HG03432 (cell line): Measurements from ENCODE around the gene NSF.
"Not testable (repeated sequence)": the region's sequence is repeated elsewhere in the genome, so short reads cannot be mapped to it uniquely, and the experiment has no call there.

Experiments
- ATAC-seq: cut with Tn5 transposase; IDR thresholded peaks from one replicate; pipeline ENCODE4 v1.9.1; 2021; ENCODE audit warnings: mild to moderate bottlenecking, moderate library complexity; ENCODE audit not compliant: unreplicated experiment

Gene NSF

GRCh38 chr17:46590157-46591146, at the start of gene NSF:
TSS of gene NSF (plus strand) at chr17:46590669. CDS start at chr17:46590776, 107 bp downstream.
- ATAC-seq: peak; percentile 85

- ATAC-seq: not testable (repeated sequence)
Measured at GRCh38 chr17:46548607-46549006, 41.9 kb upstream of the NSF start.

- ATAC-seq: not testable (repeated sequence)
Measured at GRCh38 chr17:46559155-46559554, 31.3 kb upstream of the NSF start.

GRCh38 chr17:46560048-46560447, 30.4 kb upstream of the NSF start:
- ATAC-seq: not testable (repeated sequence)

GRCh38 chr17:46566284-46566683, 24.2 kb upstream of the NSF start:
- ATAC-seq: not testable (repeated sequence)

- not testable (repeated sequence) for ATAC-seq
Measured at GRCh38 chr17:46566980-46567379, 23.5 kb upstream of the NSF start.

GRCh38 chr17:46571796-46572195, 18.7 kb upstream of the NSF start:
- not testable (repeated sequence) for ATAC-seq

GRCh38 chr17:46579083-46580075, 11.1 kb upstream of the NSF start, which contains the start of gene ARL17A:
TSS of gene ARL17A (minus strand) at chr17:46579691. CDS start at chr17:46576322, 3,369 bp downstream.
- ATAC-seq: peak; percentile 84

- ATAC-seq: peak; percentile 3
Measured at GRCh38 chr17:46580082-46580481, 10.4 kb upstream of the NSF start.

- not testable (repeated sequence) for ATAC-seq
Measured at GRCh38 chr17:46585444-46585843, 5.0 kb upstream of the NSF start.

- not testable (repeated sequence) for ATAC-seq
Measured at GRCh38 chr17:46591332-46591731, 863 bp downstream of the NSF start.

GRCh38 chr17:46598344-46598931, 8.0 kb downstream of the NSF start:
- not testable (repeated sequence) for ATAC-seq

GRCh38 chr17:46600767-46601166, 10.3 kb downstream of the NSF start:
- ATAC-seq: not testable (repeated sequence)

GRCh38 chr17:46603125-46603524, 12.7 kb downstream of the NSF start:
- ATAC-seq: peak; percentile 79

- not testable (repeated sequence) for ATAC-seq
Measured at GRCh38 chr17:46611304-46611703, 20.8 kb downstream of the NSF start.

GRCh38 chr17:46613876-46614275, 23.4 kb downstream of the NSF start:
- not testable (repeated sequence) for ATAC-seq

- not testable (repeated sequence) for ATAC-seq
Measured at GRCh38 chr17:46617121-46617520, 26.7 kb downstream of the NSF start.

- not testable (repeated sequence) for ATAC-seq
Measured at GRCh38 chr17:46618975-46619374, 28.5 kb downstream of the NSF start.

- ATAC-seq: not testable (repeated sequence)
Measured at GRCh38 chr17:46623790-46624189, 33.3 kb downstream of the NSF start.

GRCh38 chr17:46624726-46625125, 34.3 kb downstream of the NSF start:
- not testable (repeated sequence) for ATAC-seq
